ENCODE measurements around the gene C1orf116. TPM values are rescaled to one million over a fixed set of nuclear protein-coding genes. Genes with fewer than 3 reads are reported as not detected.

Gene C1orf116
- total RNA-seq, 1 donor from 2014 or later: 0.04 TPM

- Histone ChIP-seq H3F3A (ENCODE audit: low read depth) (no peaks in the 10 kb centered on the region), H3K79me2 (ENCODE audit: low read depth) (no peaks in the 10 kb centered on the region), H3K4me2 (no peak overlapping the region), H3K27ac (no peak overlapping the region), H3K36me3 (no peaks in the 10 kb centered on the region), H2AFZ (replicated peaks) (no peak overlapping the region), H3K4me1 (peaks cover 5% of the 10 kb centered on the region), H3K4me3 (no peak overlapping the region), H4K20me1 (ENCODE audit: low read depth) (no peaks in the 10 kb centered on the region), H3K9ac (no peak overlapping the region), H3K27me3 (no peaks in the 10 kb centered on the region), H3K9me3 (ENCODE audit: low read depth) (no peaks in the 10 kb centered on the region)
- no peak overlapping the region for H3K27ac Mint-ChIP-seq
- no peaks in the 10 kb centered on the region for H3K9me3 Mint-ChIP-seq
- no peak for DNase-seq (ENCODE audit: low spot score)
- H3K27me3 Mint-ChIP-seq (ENCODE audit: insufficient read depth, low read depth): peaks cover 3% of the 10 kb centered on the region
- no peak for TF ChIP-seq EZH2phosphoT487 (IDR thresholded peaks at IDR 0.05)
- no peak for TF ChIP-seq CTCF (IDR thresholded peaks at IDR 0.05)
- TF ChIP-seq EZH2 (IDR thresholded peaks at IDR 0.05): no peak
- peaks cover 7% of the 10 kb centered on the region for H3K4me1 Mint-ChIP-seq
- no peaks in the 10 kb centered on the region for H3K36me3 Mint-ChIP-seq
- H3K4me3 Mint-ChIP-seq: no peak overlapping the region
Observed at GRCh38 chr1:206987873-206988272, 44.7 kb downstream of the C1orf116 start.

GRCh38 chr1:206986885-206987284 is 45.7 kb downstream of the C1orf116 start:
- Histone ChIP-seq H3K79me2 (ENCODE audit: low read depth) (no peaks in the 10 kb centered on the region), H3K27me3 (no peaks in the 10 kb centered on the region), H3K27ac (no peak overlapping the region), H3K9me3 (ENCODE audit: low read depth) (no peaks in the 10 kb centered on the region), H4K20me1 (ENCODE audit: low read depth) (no peaks in the 10 kb centered on the region), H3K4me2 (no peak overlapping the region), H3K4me3 (no peak overlapping the region), H3K36me3 (no peaks in the 10 kb centered on the region), H3F3A (ENCODE audit: low read depth) (no peaks in the 10 kb centered on the region), H3K9ac (no peak overlapping the region), H3K4me1 (peaks cover 5% of the 10 kb centered on the region), H2AFZ (replicated peaks) (no peak overlapping the region)
- Mint-ChIP-seq H3K9me3 (no peaks in the 10 kb centered on the region), H3K4me1 (peaks cover 7% of the 10 kb centered on the region), H3K36me3 (no peaks in the 10 kb centered on the region), H3K27ac (no peak overlapping the region), H3K4me3 (no peak overlapping the region), H3K27me3 (ENCODE audit: insufficient read depth, low read depth) (peaks cover 1% of the 10 kb centered on the region)
- no peak for TF ChIP-seq EZH2phosphoT487 (IDR thresholded peaks at IDR 0.05)
- no peak for TF ChIP-seq EZH2 (IDR thresholded peaks at IDR 0.05)
- TF ChIP-seq CTCF (IDR thresholded peaks at IDR 0.05): no peak
- no peak for DNase-seq (ENCODE audit: low spot score)

GRCh38 chr1:206986402-206986801 is 46.2 kb downstream of the C1orf116 start:
- no peak overlapping the region for H2AFZ ChIP-seq (replicated peaks)
- H3K36me3 ChIP-seq: no peaks in the 10 kb centered on the region
- Mint-ChIP-seq H3K9me3 (no peaks in the 10 kb centered on the region), H3K4me3 (no peak overlapping the region), H3K4me1 (peaks cover 7% of the 10 kb centered on the region), H3K27me3 (ENCODE audit: insufficient read depth, low read depth) (no peaks in the 10 kb centered on the region), H3K36me3 (no peaks in the 10 kb centered on the region), H3K27ac (no peak overlapping the region)
- no peak overlapping the region for H3K9ac ChIP-seq
- no peaks in the 10 kb centered on the region for H3F3A ChIP-seq (ENCODE audit: low read depth)
- no peak overlapping the region for H3K4me2 ChIP-seq
- H3K4me1 ChIP-seq: peaks cover 5% of the 10 kb centered on the region
- H3K4me3 ChIP-seq: no peak overlapping the region
- H3K9me3 ChIP-seq (ENCODE audit: low read depth): no peaks in the 10 kb centered on the region
- DNase-seq (ENCODE audit: low spot score): no peak
- H3K79me2 ChIP-seq (ENCODE audit: low read depth): no peaks in the 10 kb centered on the region
- H4K20me1 ChIP-seq (ENCODE audit: low read depth): no peaks in the 10 kb centered on the region
- no peaks in the 10 kb centered on the region for H3K27me3 ChIP-seq
- no peak overlapping the region for H3K27ac ChIP-seq
- TF ChIP-seq CTCF (IDR thresholded peaks at IDR 0.05): no peak
- TF ChIP-seq EZH2 (IDR thresholded peaks at IDR 0.05): no peak
- no peak for TF ChIP-seq EZH2phosphoT487 (IDR thresholded peaks at IDR 0.05)

Measured in neural progenitor cell (in vitro differentiated cells).